Activated CD8-positive, alpha-beta memory T cell treated with anti-CD3 and anti-CD28 coated beads for 4 hours (primary cell): Measurements from ENCODE around the gene ANKRD6.

Experiments
- DNase-seq, 2 donors: peaks; one replicate each; pipeline ENCODE4 v3.0.0-alpha.2; 2020; ENCODE audit warnings: low read depth in 2 of 2

ANKRD6 gene

GRCh38 chr6:89655122-89655521 lies 222.2 kb downstream of the ANKRD6 start:
- no peak for DNase-seq

- no peak for DNase-seq
Measured at GRCh38 chr6:89657445-89658158, 224.7 kb downstream of the ANKRD6 start.

- no peak for DNase-seq
Measured at GRCh38 chr6:89660981-89661380, 228.0 kb downstream of the ANKRD6 start.

- DNase-seq = no peak
Measured at GRCh38 chr6:89661559-89661958, 228.6 kb downstream of the ANKRD6 start.

- DNase-seq = no peak
Measured at GRCh38 chr6:89662659-89663223, 229.8 kb downstream of the ANKRD6 start.

- DNase-seq = no peak
Measured at GRCh38 chr6:89667872-89668556, 235.1 kb downstream of the ANKRD6 start.

GRCh38 chr6:89669002-89669401 lies 236.1 kb downstream of the ANKRD6 start:
- no peak for DNase-seq

GRCh38 chr6:89670935-89671565 lies 238.1 kb downstream of the ANKRD6 start:
- no peak for DNase-seq

- no peak for DNase-seq
Measured at GRCh38 chr6:89675949-89676748, 243.2 kb downstream of the ANKRD6 start.

GRCh38 chr6:89678531-89678930 lies 245.6 kb downstream of the ANKRD6 start:
- no peak for DNase-seq

GRCh38 chr6:89679215-89680120 lies 246.5 kb downstream of the ANKRD6 start:
- no peak for DNase-seq

- no peak for DNase-seq
Measured at GRCh38 chr6:89680150-89680549, 247.2 kb downstream of the ANKRD6 start.

- DNase-seq = no peak
Measured at GRCh38 chr6:89680551-89680950, 247.6 kb downstream of the ANKRD6 start.

GRCh38 chr6:89681983-89682564 lies 249.1 kb downstream of the ANKRD6 start:
- DNase-seq = no peak

GRCh38 chr6:89682991-89683390 lies 250.0 kb downstream of the ANKRD6 start:
- no peak for DNase-seq
